Measurements from ENCODE around the gene EVA1B.

GRCh38 chr1:36346741-36347370 lies 23.4 kb upstream of the EVA1B start:
- no peak for TF ChIP-seq FOXK2 (IDR thresholded peaks at IDR 0.05)
- TF ChIP-seq CTCF (IDR thresholded peaks at IDR 0.05 in 2 of 3, conservative IDR thresholded peaks at IDR 0.05 in 1 of 3; ENCODE audit: control insufficient read depth in 2 of 3, extremely low read depth in 1 of 3, insufficient read depth in 1 of 3, low read depth in 3 of 3, low read length in 3 of 3), result no peak
- no peak for TF ChIP-seq ZBTB33 (IDR thresholded peaks at IDR 0.05)
- no peak for TF ChIP-seq EZH2 (IDR thresholded peaks at IDR 0.05; ENCODE audit: borderline replicate concordance, control insufficient read depth, low read depth, low read length)
- TF ChIP-seq POLR2A (IDR thresholded peaks at IDR 0.05; ENCODE audit: low read depth, low read length), result no peak
- TF ChIP-seq EP300 (IDR thresholded peaks at IDR 0.05; ENCODE audit: borderline replicate concordance in 1 of 2, control insufficient read depth in 1 of 2, low read depth in 2 of 2, low read length in 2 of 2), result no peak

Measured in GM12878 (cell line).